Pancreas (tissue), 10 donors: ENCODE results near the gene APBB2. TPM values are rescaled to one million over a fixed set of nuclear protein-coding genes. Genes with fewer than 3 reads are reported as not detected.
A peak's percentile ranks its signal among the peaks of the same experiment; 100 is the strongest.

Experiments used
- ATAC-seq, 4 donors: fragments of 200-7000 bp; cut with Tn5 transposase; one replicate each; pipeline versions ENCODE4 v1.8.0 to v1.9.1; 2020; ENCODE audit warnings: mild to moderate bottlenecking in 4 of 4, moderate library complexity in 4 of 4
- DNase-seq, 6 donors: peaks; one replicate each; pipeline ENCODE4 v3.0.0-alpha.2; 2020
- FAIRE-seq: peaks from 2 replicates; lab custom pipeline; 2012; peaks lifted over from hg19 to GRCh38; lab: Jason Lieb, UNC
- H3K27ac ChIP-seq, 4 donors: fragments of 200-600 bp; sonication (generic); 1 replicate in 3 of 4; 2 replicates in 1 of 4; pipeline versions ENCODE4 v1.5.0 to v1.8.0; 2020
- H3K27me3 ChIP-seq, 4 donors: fragments of 200-600 bp; one replicate each; pipeline ENCODE4 v1.8.0; 2021
- H3K36me3 ChIP-seq, 3 donors: fragments of 200-600 bp; sonication (generic) in 1 of 3; one replicate each; pipeline versions ENCODE4 v1.5.0 to v1.8.0; 2020 to 2021
- H3K4me1 ChIP-seq, 3 donors: fragments of 200-600 bp; one replicate each; pipeline ENCODE4 v1.8.0; 2021
- H3K4me3 ChIP-seq, 4 donors: fragments of 200-600 bp; sonication (generic) in 2 of 4; one replicate each; pipeline versions ENCODE4 v1.5.0 to v1.8.0; 2020 to 2021
- H3K9me3 ChIP-seq, 4 donors: fragments of 200-600 bp; one replicate each; pipeline ENCODE4 v1.8.0; 2021
- WGBS, 2 donors: extraction: QIAGEN DNeasy Blood & Tissue Kit; methylation state at CpG; one replicate each; pipeline ENCODE4 v1.1.7; 2013; 5-methylcytosine and 5-hydroxymethylcytosine counted together
- intact Hi-C, 3 donors: fragments of 100-400 bp; cut with DNase I; formaldehyde crosslinking; loops; one replicate each; pipeline versions ENCODE4 v1.11.1 to v1.14.2; 2022
- polyA plus RNA-seq, 2 donors: library from polyadenylated mRNA; stranded (reverse); fragments of 200-250 nt; gene quantifications; one replicate each; pipeline ENCODE4 v1.2.3, GENCODE V29; 2013
- total RNA-seq, 6 donors: library from RNA; stranded (reverse); fragmentation: NEBNext Ultra II Directional in 4 of 6; extraction: Animal tissue kit (Norgen Biotek cat#: 25700) in 4 of 6; gene quantifications; one replicate each; pipeline versions ENCODE4 v1.2.1 to v1.2.4, GENCODE V29; 2021 to 2023
- TF ChIP-seq, protein P1 (sequence below), 4 donors: fragments of 200-600 bp; sonication (generic) in 3 of 4; IDR thresholded peaks; one replicate each; pipeline versions ENCODE4 v1.5.0 to v1.8.0; 2021; ENCODE audit warnings: antibody characterized with exemption in 4 of 4
- donor health status: healthy with polysubstance abuse.
- donor health status: DM: no; HTN: no; CAD: no; lungs with moderate emphysema.
- donor health status: DM: no; HTN: no; CAD: no.
- donor health status: control.
- donor health status: control.
- donor health status: Bipolar disorder and iron deficiency.
- donor health status: DM: yes; HTN: yes; CAD: no.
- donor health status: DM: no; HTN: no; CAD: no.
- donor health status: DM: no; HTN: no; CAD: no.
- donor health status: DM: yes; HTN: yes; CAD: no.

APBB2 gene
- total and polyA plus RNA-seq, 8 donors, result 9.1 to 21.6 (median 11.5) TPM

- Histone ChIP-seq H3K36me3 (no peaks in the 10 kb centered on the region), H3K27me3 (no peaks in the 10 kb centered on the region), H3K27ac (no peak overlapping the region), H3K4me3 (no peak overlapping the region), H3K9me3 (no peaks in the 10 kb centered on the region), H3K4me1 (peaks cover 0 to 24% (median 17%) of the 10 kb centered on the region in 3 donors)
- ATAC-seq, result no peak
- intact Hi-C loops, result no loop called here
- no peak for DNase-seq
- 92 to 97% methylated on average over 5 of the region's 5 CpGs for WGBS, 2 donors
- no peak for FAIRE-seq
- TF ChIP-seq, protein P1, sequence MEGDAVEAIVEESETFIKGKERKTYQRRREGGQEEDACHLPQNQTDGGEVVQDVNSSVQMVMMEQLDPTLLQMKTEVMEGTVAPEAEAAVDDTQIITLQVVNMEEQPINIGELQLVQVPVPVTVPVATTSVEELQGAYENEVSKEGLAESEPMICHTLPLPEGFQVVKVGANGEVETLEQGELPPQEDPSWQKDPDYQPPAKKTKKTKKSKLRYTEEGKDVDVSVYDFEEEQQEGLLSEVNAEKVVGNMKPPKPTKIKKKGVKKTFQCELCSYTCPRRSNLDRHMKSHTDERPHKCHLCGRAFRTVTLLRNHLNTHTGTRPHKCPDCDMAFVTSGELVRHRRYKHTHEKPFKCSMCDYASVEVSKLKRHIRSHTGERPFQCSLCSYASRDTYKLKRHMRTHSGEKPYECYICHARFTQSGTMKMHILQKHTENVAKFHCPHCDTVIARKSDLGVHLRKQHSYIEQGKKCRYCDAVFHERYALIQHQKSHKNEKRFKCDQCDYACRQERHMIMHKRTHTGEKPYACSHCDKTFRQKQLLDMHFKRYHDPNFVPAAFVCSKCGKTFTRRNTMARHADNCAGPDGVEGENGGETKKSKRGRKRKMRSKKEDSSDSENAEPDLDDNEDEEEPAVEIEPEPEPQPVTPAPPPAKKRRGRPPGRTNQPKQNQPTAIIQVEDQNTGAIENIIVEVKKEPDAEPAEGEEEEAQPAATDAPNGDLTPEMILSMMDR (IDR thresholded peaks at IDR 0.05), result no peak
Measured at GRCh38 chr4:41146196-41146595, 68.1 kb downstream of the APBB2 start.

- TF ChIP-seq, protein P1 (IDR thresholded peaks at IDR 0.05), result no peak
- Histone ChIP-seq H3K36me3 (no peaks in the 10 kb centered on the region), H3K27ac (peak overlapping the region in 1 of 4 donors; percentile 68), H3K27me3 (no peaks in the 10 kb centered on the region), H3K4me1 (peaks cover 0 to 24% (median 17%) of the 10 kb centered on the region in 3 donors), H3K9me3 (no peaks in the 10 kb centered on the region), H3K4me3 (no peak overlapping the region)
- no peak for DNase-seq
- intact Hi-C loops, result no loop called here
- 69 to 77% methylated on average over 3 of the region's 3 CpGs for WGBS, 2 donors
- no peak for FAIRE-seq
- ATAC-seq, result peak in 3 of 4 donors; percentile 30 to 44 (median 36)
Measured at GRCh38 chr4:41145571-41146078, 68.7 kb downstream of the APBB2 start.

DNA sequence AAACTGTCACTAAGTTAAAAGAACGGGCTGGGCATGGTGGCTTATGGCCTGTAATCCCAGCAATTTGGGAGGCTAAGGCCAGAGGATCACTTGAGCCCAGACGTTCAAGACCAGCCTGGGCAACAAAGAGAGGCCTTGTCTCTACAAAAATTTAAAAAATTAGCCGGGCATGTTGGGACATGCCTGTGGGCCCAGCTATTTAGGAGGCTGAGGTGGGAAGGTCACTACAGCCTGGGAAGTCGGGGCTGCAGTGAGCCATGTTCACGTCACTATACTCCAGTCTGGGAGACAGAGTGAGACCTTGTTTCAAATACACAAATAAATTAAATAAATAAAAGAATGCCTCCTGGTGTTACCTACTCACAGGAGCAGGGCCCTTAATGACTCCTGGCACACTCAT is 69.5 kb downstream of the APBB2 start:
- H3K9me3 ChIP-seq, result no peaks in the 10 kb centered on the region
- peaks cover 0 to 24% (median 20%) of the 10 kb centered on the region in 3 donors for H3K4me1 ChIP-seq
- intact Hi-C loops, result no loop called here
- FAIRE-seq (no peak), ATAC-seq (no peak), DNase-seq (no peak)
- WGBS, 2 donors, result 72 to 77% methylated on average over 5 of the region's 5 CpGs
- no peaks in the 10 kb centered on the region for H3K27me3 ChIP-seq
- H3K4me3 ChIP-seq, result no peak overlapping the region
- H3K36me3 ChIP-seq, result no peaks in the 10 kb centered on the region
- peak overlapping the region in 3 of 4 donors; percentile 12 to 71 (median 68) for H3K27ac ChIP-seq
- TF ChIP-seq, protein P1 (IDR thresholded peaks at IDR 0.05), result no peak

- intact Hi-C loops, result no loop called here
- H3K9me3 ChIP-seq, result no peaks in the 10 kb centered on the region
- no peak for FAIRE-seq
- DNase-seq, result no peak
- no peaks in the 10 kb centered on the region for H3K36me3 ChIP-seq
- peak overlapping the region in 3 of 4 donors; percentile 11 to 71 (median 68) for H3K27ac ChIP-seq
- H3K4me1 ChIP-seq, result peaks cover 0 to 28% (median 24%) of the 10 kb centered on the region in 3 donors
- no peak overlapping the region for H3K4me3 ChIP-seq
- TF ChIP-seq, protein P1 (IDR thresholded peaks at IDR 0.05), result no peak
- 80 to 85% methylated on average over 3 of the region's 3 CpGs for WGBS, 2 donors
- no peaks in the 10 kb centered on the region for H3K27me3 ChIP-seq
- no peak for ATAC-seq
Measured at GRCh38 chr4:41144040-41144379, 70.3 kb downstream of the APBB2 start.

- WGBS, 2 donors, result 62 to 66% methylated on average over 6 of the region's 6 CpGs
- intact Hi-C loops, result no loop called here
- H3K27ac ChIP-seq, result peak overlapping the region; percentile 1 to 71 (median 40)
- DNase-seq (peak in 1 of 6 donors; percentile 25), ATAC-seq (peak; percentile 65 to 83 (median 73)), FAIRE-seq (peak; percentile 26)
- H3K27me3 ChIP-seq, result no peaks in the 10 kb centered on the region
- no peaks in the 10 kb centered on the region for H3K9me3 ChIP-seq
- H3K36me3 ChIP-seq, result no peaks in the 10 kb centered on the region
- H3K4me3 ChIP-seq, result no peak overlapping the region
- TF ChIP-seq, protein P1 (IDR thresholded peaks at IDR 0.05), result no peak
- H3K4me1 ChIP-seq, result peaks cover 0 to 31% (median 26%) of the 10 kb centered on the region in 3 donors
Measured at GRCh38 chr4:41143311-41144039, 70.9 kb downstream of the APBB2 start.
